ENCODE results near the gene ST3GAL6.

The ST3GAL6 gene

DNA sequence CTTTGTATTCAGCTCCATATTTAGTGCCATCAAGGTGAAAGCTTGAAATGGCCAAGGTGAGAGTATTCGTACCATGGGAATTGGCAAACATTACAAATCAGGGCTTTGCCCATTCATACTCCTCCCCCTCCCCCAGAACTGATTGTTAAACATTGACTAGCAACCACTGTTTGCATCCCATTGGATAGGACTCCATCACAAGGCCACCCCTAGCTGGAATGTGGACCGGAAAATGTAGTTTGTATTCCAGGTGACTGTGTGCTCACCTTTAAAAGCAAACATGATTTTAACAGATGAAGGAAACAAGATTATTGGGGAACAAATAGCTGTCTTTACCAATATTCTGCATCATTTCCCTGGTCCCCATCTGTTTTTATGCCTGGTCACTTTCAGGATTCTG lies 14.1 kb downstream of the ST3GAL6 start:
- peak; percentile 27 for DNase-seq (ENCODE audit: low spot score)

DNA sequence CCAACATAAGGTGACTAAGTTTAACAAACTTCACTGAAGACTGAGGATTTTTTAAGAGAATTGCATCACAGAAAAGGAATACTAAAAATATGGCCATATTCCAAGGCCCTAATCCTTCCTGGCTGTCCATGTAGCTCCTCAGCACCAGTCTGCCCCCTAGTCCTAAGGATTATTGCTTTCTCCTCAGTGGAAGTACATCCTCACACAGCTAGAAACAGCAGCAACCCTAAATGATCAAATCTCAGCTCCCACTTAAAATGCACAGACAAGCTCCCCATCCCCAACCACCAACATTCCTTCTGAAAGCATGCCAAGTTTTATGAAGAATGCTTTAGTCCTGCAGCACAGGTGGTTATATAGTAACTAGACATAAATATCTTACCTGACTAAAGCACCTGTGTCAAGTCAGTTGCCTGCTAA lies 14.7 kb downstream of the ST3GAL6 start:
- DNase-seq (ENCODE audit: low spot score), result no peak

DNA sequence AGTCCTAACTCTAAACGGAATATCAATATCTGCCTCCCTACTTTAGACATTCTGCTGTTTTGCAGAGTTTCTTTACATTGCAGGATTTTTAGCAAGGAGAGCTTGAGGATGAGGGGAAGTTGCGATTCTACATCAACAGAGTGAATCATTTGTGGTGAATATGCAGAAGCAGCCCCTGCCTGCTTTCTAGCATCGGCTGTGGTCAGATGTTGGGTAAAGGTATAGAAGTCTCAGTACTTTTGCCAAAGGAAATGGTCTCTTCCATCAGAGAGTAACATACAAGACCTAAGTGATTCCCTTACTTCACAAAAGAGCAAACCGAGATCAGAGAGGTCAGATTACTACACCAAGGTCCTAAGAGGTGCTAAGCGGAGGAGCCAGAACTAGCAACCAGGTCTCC lies 15.2 kb downstream of the ST3GAL6 start:
- DNase-seq (ENCODE audit: low spot score), result no peak

DNA sequence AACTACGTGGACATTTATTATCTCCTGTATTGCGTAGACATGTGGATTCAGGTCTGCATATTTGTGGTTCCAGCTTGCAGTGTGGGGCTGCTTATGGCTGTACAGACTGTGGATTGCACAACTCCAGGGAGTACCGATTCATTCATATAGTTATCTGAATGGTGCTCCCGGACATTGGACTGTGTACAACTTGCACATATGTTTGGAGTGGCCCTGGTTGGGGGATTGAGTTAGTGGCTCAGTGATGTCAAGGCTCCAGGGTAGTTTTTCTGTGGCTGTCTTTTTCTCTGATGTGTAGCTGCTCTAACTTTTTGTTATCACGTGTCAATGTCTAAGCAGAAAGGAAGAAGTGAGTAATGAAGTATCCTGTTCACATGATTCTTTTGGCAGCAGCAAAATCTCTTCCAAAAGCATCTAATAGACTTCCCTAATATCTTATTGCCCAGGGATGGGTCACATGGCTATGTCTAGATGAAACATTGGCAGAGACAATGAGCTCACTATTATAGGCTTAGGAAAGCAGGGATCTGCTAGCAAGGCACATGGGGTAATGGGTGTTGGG lies 15.8 kb downstream of the ST3GAL6 start:
- DNase-seq (ENCODE audit: low spot score), result peak; percentile 26

DNA sequence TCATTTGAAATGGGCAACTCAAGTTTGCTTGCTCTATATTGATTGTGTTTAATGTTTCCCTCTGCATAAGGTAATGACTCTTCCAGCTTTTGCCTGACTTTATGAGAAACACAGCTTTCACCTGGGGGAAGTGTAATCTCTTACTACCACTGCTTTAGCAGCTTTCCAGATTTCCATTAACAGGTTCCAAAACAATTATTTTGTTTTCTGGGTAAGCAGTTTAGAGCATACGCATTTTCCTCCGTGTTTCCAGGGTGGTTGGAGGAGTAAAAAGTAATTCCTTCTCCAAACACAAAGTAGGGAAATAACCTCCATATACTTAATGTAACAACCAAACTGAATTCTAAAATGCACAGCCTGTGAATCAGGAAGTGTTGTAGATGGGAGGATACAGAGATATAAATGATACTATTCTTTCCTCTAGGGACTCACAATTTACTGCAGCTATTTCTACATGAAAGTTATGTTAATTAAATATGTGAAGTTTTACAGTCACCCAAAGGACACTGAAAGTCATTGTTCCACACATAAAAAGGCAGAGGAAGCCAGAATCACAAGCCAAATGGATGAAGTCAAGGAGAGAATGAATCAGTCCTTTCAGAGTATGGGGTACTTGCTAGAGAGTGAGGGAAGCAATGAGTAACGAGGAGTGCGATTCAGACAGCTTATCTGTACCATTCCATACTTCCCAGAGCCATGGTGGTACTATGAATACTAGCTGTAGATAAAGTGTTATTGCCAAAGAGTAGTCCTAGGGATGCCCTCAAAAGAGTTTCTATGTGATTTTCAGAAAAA lies 16.6 kb downstream of the ST3GAL6 start:
- DNase-seq (ENCODE audit: low spot score), result no peak

DNA sequence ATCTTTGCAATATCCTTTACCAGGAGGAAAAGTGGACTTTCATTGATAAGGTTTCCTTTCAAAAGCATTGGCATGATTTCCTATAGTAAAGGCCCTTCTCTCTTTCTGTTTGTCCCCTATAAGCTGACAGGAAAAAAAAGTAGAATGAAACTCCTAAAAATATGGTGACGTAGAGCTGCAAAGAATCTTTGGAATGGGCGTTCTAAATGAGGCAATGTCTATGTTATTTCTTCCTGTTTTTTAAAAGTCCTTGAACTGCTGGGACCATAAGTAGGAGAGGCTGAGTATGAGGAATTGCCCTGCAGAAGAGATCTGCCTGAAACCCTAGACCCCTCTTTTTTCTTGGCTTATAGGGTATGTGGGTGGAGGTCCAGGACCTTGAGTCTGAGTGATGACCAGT lies 17.2 kb downstream of the ST3GAL6 start:
- no peak for DNase-seq (ENCODE audit: low spot score)

DNA sequence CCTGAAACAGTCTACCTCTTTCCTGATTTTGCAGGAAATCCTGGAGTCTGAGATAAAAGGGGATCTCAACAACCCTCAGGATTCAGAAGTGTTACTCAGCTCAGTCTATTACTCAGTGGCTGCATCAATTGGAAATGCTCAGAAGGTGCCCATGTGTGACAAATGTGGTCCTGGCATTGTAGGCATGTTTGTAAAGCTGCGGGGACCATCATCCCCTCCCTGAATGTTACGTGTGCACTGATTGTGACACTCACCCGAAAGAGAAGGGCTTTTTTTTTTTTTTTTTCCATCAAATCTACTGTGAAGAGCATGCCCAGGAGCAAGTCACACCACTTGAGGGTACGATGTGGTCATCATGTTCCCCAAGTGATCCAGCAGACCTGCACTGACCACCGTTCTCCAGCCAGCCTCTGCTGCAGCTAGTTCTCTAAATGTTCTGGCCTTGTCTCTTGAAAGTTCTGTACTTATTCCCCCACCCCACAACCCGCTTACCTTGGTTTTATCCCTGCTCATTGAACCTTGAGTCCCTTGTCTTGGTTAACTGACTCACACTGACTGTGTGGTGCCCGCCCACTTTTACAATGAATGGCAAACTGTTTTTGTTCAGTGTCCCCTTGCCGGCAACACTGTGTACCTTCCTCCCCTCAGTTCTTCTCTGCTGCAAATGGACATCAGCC lies 19.8 kb downstream of the ST3GAL6 start:
- no peak for DNase-seq (ENCODE audit: low spot score)

DNA sequence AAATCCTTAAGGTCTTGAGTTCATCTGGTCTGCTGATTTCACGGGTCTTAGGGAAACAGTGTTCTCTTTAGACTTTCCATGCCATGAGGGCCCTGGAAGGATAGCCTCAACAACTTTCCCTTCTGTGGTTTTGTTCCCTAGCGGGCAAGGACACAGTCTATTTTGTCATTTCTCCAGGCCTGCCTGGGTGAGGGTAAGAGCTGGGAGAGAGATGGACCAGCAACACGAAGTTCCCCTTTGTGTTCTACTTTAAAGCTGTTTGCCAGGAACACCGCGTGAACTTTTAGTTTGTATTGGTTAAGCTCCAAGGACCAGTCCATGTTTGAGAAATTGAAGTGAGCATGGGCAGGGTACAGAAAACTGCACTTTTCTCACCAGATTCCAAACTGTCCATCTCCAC lies 20.9 kb downstream of the ST3GAL6 start:
- DNase-seq (ENCODE audit: low spot score), result no peak

DNA sequence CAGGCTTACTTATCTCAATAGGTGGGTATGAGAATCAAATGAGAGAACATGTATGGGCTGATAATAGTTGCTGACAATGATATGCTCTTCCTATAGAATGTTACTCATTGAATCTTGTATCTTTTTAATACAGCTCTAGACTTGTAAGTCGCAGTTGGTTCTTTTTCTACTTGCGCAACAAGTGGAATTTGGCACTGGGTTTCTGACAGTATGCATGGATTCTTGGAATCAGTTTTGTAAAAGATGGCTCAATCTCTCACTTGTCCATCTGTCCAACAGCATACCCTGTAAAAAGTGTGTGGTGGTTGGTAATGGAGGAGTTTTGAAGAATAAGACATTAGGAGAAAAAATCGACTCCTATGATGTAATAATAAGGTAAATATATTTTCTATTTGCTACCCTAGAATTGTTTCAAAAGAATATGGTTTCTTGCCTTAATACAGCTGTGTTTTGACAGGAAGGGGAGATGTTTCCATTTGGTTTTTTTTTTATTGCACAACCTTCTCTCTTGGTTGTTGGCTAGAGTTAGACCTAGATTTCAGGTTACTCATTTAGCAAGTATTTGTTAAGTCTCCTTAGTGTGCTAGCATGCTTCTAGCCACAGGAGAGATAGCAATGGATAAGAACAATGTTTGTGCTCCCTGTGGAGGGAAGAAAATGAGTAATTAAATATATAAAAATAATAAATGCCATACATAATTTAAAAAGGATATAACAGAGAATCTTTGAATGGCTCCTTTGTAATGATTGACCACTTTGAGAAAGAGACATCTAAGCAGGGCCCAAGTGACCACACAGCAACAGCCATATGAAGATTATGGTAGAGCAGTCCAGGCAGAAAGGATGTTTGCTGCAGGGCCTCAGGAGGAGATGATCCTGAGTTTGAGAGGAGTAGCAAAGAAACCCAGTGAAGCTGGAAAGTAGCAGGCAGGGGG lies 21.8 kb downstream of the ST3GAL6 start:
- DNase-seq (ENCODE audit: low spot score), result no peak

DNA sequence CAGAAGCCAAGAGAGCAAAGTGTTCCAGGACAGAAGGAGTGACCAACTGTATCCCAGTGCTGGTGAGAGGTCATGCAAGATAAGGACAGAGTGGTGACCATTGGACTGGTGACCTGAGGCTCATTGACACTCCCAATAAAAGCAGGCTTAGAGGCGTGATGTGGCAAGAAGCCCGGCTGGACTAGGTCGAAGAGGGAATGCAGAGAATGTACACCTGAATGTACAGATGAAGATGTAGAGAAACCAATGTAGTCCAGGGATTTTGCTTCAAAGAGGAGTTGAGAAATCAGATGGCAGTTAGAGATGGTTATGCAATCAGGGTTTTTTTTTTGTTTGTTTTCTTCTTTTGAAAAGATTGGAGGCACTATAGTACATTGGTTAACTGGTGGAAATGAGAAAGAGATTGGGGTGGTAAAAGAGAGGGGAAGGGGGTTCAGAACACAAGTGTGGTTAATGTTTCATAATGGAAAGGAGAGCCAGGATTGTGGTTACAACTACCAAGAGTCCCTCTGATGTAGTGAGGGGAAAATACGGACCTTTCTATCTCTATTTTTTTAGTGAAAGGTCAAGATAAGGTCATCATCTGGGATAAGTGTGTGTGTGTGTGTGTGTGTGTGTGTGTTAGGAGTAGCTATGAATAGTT lies 23.3 kb downstream of the ST3GAL6 start:
- peak; percentile 51 for DNase-seq (ENCODE audit: low spot score)

DNA sequence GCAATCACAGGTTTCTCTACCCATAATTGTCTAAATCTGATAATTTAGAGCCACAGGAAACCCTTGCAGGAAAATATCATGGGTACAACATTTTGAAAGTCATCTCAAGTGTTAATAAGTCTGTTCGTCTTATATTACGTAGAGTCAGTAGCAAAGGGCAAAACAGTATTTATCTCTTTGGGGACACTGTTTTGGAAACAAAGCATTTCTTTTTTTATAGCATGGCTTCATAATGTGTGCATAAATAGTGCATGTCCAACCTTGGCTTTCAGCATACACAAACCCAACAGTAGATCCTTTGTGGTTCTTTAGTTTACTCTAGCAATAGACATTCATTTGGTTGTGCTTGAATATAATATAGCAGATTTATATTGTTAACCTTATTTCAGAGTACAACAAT lies 24.0 kb downstream of the ST3GAL6 start:
- no peak for DNase-seq (ENCODE audit: low spot score)

DNA sequence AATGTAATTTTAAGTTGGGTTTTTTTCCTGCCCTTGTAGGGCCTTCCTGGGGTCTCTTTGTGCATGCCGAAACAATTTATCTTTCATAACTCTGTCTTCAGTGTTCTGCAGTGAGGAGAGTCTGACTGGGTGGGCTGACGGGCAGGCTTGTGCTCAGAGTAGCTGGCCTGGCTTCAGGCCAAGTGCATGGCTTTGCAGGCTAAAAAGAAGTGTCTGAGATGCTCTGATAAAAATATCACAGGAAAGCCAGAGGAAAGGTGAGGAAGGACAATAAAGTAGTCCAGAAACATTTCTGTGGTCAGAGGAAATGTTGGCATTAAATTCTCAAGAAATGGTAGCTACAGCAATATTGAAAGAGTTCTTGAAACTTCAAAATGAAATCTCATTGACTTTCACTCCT lies 25.5 kb downstream of the ST3GAL6 start:
- DNase-seq (ENCODE audit: low spot score), result no peak

DNA sequence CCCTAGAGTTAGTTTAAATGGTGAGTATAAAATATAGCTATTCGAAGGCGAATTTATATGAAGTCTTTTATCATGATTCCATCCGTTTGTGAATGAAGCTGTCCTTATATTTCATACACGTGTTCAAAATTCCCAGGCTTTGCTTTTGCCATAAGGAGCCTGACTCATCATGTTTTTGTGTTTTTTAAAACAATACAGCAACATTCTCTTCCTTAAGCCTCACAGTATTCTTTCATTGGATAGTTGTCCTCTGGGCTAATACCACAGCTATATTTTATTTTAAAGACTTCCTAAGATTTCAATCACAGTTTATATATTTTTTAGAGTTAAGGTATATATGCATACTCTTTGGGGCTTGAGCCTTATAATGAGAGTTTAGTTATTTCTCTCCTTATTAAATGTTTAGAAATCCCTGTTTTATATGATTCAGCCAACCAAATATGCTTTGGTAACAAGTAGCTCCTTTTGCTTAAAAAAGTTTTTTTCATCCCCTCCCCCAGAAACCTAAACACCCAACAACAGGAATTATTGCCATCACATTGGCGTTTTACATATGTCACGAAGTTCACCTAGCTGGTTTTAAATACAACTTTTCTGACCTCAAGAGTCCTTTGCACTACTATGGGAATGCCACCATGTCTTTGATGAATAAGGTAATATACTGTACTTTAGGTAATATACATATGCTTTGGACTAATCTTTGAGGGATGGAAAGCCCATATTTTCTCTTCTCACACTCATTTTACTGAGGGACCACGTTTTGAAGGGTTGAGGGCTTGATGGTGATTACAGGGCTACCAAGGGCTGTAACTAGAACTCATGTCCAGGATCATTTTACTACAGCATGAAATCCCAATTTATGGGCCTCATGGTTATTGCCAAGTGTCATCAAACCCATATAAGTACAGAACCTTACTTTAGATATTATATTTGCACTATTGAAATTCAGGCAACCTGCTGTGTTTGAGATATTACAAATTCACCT lies 28.5 kb downstream of the ST3GAL6 start:
- DNase-seq (ENCODE audit: low spot score), result no peak

DNA sequence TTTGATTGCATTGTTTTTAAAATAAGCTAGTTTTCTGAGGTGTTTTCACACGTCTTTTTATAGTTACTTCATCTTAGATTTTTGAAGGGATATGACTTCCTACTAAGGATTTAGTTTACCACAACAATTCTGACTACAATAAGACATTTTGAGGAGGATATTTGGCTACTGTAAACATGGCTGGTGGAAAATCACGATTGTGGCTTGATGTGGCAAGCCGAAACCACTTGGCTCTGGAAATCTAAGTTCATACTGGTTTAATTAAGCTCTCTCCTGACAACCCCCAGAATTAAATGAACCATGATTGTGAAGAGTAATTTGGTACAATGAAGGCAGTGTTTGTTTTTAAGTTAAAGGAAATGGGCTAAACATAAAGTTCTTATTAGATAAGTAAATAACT lies 30.8 kb downstream of the ST3GAL6 start:
- no peak for DNase-seq (ENCODE audit: low spot score)

DNA sequence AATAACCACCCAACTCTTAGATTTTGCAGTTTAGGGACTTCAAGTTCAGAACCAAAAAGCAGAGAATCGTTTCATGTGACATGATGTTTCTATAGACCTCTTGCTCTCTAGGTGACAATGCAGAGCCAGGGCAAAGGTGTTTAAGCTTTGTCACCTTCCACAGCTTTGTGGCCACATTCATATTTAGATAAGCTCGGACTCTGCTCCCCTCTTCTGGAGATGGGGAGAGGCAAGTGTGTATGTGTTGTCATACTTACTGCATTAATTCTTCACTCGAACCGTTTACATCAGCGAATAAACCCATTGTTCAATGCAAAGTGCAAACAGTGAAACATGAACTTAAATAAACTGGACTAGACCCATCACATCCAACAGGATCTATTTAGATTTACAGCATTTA lies 33.2 kb downstream of the ST3GAL6 start:
- no peak for DNase-seq (ENCODE audit: low spot score)

DNA sequence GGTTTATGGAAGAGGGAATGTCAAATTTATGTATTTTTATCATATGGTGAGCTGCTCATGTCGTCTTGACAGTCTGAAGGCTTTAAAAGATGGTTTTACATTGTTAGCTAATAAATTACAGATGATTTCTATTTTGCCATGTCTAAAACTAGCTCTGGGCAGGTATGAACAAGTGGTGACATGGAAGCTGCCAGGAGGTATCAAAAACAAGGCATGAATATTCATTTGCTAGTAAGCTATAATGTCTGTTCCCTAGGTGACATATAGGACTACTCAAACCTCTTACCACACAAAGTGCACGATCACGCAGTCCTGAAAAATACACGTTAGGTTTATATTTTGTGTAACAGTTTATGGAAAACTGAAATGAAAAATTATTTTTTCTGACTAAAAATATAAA lies 34.8 kb downstream of the ST3GAL6 start:
- DNase-seq (ENCODE audit: low spot score), result no peak

DNA sequence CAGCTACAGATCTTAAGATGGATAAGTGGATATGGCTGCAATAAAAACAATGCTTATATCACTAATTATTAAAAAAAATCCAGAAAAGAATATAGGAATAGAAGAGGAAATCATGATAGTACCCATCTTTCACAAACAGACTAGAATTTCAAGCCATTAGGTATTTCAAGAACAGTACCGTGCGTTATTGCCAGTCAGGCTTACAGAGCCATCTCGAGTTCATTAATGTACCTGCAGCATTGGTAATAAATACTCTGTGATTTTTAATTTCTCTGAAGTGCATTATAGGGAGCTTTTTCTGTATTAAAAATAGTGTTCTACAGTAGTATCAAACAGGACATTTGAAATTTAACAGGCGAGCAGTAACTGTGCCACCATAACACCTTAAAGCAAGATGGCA lies 35.7 kb downstream of the ST3GAL6 start:
- no peak for DNase-seq (ENCODE audit: low spot score)

DNA sequence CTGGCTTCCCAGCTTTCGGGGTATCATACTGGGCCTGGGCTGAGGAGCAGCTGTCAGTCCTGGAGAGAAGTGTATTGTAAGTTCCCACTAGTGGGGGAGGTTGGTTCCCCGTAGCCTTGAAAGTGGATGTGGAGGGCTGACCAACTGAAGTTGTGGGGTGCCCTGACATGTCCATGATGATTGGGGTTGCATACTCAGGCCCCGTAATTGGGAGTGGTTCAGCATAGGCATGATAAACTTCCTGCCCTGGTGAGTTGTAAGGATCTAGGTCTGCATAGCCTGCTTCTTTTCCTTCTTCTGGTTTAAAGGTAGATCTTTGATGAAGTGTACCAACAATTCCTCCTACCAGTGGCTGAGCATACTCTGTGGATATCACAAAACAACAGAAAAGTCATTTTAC lies 36.3 kb downstream of the ST3GAL6 start:
- DNase-seq (ENCODE audit: low spot score), result no peak

DNA sequence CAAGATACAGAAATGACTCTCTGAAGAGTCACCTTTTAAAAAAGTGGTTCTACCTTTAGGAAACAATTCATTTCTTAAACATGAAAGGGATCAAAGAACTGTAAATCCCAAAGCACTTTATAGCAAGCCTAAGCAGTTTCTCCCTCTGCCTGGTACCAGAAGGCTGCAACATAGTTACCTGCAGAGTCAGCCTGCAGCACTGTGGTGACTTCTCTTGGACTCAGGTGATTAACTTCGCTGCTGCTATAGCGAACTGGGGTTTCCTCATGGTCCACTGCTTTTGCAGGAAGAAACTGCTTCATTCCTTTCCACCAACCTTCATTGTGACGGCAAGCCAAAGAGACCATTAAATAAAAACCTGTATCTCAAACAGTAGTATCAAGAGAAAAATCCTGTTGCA lies 37.3 kb downstream of the ST3GAL6 start:
- DNase-seq (ENCODE audit: low spot score), result no peak

DNA sequence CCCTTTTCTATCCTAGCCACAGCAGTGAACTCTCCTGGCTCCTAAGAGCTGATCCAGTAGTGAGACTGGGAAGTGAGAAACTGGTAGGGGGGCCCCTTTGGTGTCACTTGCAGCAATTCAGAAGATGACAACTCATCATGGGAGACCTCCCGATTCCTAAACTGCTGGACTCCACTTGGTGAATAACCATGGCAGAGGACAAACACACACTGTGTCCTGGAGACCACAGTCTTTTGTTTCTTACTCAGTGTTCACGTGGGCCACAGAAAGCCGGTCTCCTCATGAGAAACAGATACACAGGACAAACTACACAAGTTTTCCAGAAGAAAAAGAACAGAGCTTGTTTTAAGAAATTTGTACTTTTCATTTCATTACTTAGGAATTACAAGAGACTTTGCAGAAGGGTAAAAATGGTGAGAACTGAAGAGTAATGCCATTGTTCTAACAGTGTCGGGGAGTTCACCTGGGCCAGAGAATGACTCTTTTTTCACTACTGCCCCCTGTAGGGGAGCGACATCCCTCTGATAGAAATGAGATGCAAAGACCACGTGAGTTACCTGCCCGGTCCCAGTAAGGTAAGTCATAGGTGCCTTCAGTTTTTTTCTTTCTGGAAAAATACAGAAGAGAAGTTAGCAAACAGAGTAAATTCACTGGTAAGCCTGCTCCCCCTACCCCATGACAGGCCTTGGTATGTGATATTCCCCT lies 38.1 kb downstream of the ST3GAL6 start:
- no peak for DNase-seq (ENCODE audit: low spot score)

Measured in HuH-7.5 (cell line).